Tibial nerve (tissue), 3 donors: ENCODE measurements around the gene BCDIN3D.

ENCODE experiments used
- POLR2A ChIP-seq, 2 donors: fragments of 450-650 bp; IDR thresholded peaks; one replicate each; pipeline ENCODE4 v1.6.1; 2017; ENCODE audit warnings: antibody characterized with exemption in 2 of 2, mild to moderate bottlenecking in 2 of 2, moderate library complexity in 2 of 2
- TF ChIP-seq, protein P1 (sequence below), 5 experiments: fragments of 200-600 bp in 3 of 5; fragments of 450-650 bp in 2 of 5; sonication (generic) in 3 of 5; IDR thresholded peaks; one replicate each; pipeline ENCODE4 v1.5.1; 2016 to 2019; ENCODE audit warnings: antibody characterized with exemption in 5 of 5, mild to moderate bottlenecking in 3 of 5, moderate library complexity in 2 of 5

DNA sequence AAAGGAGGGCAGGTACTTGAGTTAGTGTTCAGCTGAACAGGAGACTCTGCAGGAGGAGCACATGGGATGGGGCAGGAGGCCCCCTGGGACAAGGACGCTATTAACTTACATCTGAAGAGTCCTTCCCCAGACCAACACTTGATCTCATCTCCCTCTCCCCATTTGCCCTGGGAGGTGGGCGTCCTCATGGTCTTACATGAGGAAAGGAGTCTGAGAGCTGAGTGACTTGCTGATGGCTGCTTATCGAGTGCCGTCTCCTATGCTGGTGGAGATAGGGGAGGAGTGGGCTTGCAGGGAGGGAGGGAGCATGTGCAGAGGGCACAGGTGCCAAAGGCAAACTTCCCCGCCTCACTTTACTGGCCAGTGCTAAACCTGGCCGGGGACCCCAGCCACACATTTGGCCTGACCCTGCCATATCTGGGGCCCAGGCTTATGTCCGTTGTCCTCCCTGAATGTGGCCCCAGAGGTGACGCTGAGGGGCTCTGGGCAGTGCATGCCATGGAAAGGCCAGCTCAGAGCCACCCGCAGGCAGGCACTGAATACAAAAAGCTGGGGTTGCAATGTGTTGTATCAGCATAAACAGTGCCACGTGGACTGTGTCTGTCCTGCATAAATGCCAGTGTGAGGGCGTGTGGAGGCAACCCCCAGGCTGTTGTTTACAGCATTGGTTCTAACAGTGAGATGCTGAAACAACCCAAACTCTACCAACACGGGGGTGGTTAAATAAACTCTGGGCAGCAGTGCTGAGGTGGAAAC lies 31.4 kb upstream of the BCDIN3D start:
- peak in 1 of 2 donors; percentile 8 for TF ChIP-seq POLR2A (IDR thresholded peaks at IDR 0.05)
- TF ChIP-seq, protein P1, sequence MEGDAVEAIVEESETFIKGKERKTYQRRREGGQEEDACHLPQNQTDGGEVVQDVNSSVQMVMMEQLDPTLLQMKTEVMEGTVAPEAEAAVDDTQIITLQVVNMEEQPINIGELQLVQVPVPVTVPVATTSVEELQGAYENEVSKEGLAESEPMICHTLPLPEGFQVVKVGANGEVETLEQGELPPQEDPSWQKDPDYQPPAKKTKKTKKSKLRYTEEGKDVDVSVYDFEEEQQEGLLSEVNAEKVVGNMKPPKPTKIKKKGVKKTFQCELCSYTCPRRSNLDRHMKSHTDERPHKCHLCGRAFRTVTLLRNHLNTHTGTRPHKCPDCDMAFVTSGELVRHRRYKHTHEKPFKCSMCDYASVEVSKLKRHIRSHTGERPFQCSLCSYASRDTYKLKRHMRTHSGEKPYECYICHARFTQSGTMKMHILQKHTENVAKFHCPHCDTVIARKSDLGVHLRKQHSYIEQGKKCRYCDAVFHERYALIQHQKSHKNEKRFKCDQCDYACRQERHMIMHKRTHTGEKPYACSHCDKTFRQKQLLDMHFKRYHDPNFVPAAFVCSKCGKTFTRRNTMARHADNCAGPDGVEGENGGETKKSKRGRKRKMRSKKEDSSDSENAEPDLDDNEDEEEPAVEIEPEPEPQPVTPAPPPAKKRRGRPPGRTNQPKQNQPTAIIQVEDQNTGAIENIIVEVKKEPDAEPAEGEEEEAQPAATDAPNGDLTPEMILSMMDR (IDR thresholded peaks at IDR 0.05), result peak in 1 of 5 experiments; percentile 8
